ENCODE results near the gene NUMA1. TPM values are rescaled to one million over a fixed set of nuclear protein-coding genes. Genes with fewer than 3 reads are reported as not detected.

NUMA1 gene
- total RNA-seq, 4 donors from 2014 or later, result 163 to 272 (median 202) TPM

DNA sequence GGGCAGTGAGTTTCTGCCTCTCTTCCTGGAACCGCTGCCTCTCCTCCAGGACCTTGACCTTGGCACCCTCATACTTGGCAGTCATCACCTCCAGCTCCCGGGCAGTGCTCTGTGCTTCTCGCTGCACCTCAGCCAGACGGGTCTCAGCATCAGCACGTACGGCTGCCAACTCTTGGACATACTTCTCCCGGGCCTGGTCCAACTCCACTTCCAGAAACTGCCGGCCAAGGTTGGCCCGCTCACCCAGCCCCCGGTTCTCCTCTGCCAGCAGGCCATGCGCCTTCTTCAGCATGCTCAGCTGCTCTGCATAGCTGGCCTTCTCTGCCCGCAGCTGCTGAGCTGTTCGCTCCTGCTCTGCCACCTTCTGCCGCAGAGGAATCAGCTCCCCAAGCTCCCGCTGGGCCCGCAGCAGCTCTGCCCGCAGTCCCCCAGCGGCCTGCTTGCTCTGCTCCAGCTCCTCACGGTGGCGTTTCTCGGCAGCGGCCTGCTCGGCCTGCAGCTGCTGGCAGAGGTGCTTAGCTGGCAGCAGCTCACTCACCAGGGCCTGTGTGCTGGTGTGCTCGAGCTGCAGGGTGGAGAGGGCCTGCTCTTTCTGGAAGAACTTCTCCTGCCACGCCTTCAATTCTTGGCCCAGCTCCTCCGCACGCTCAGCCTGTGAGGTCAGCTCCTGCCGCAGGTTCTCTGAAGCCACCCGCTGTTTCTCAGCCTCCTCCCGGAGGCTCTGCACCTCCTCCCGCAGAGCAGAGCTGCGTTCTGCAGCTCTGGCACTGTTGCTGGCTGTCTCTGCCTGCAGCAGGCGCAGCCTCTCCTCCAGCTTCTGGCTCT lies 67.2 kb downstream of the NUMA1 start:
- Histone ChIP-seq H3K27me3 (no peaks in the 10 kb centered on the region), H3K36me3 (peaks cover 0 to 89% of the 10 kb centered on the region in 2 donors), H3K4me3 (no peak overlapping the region), H3K4me1 (peaks cover 43 to 44% of the 10 kb centered on the region in 2 donors), H3K27ac (peak overlapping the region; percentile 28 to 66 (median 50)), H3K9me3 (no peaks in the 10 kb centered on the region)
- DNase-seq (peak; percentile 70 to 90), ATAC-seq (peak; percentile 73 to 77)
- in situ Hi-C loops (cut with MboI; ENCODE audit: low sequenced_read_pairs in 4 of 4), result no loop called here
- TF ChIP-seq, protein P1, sequence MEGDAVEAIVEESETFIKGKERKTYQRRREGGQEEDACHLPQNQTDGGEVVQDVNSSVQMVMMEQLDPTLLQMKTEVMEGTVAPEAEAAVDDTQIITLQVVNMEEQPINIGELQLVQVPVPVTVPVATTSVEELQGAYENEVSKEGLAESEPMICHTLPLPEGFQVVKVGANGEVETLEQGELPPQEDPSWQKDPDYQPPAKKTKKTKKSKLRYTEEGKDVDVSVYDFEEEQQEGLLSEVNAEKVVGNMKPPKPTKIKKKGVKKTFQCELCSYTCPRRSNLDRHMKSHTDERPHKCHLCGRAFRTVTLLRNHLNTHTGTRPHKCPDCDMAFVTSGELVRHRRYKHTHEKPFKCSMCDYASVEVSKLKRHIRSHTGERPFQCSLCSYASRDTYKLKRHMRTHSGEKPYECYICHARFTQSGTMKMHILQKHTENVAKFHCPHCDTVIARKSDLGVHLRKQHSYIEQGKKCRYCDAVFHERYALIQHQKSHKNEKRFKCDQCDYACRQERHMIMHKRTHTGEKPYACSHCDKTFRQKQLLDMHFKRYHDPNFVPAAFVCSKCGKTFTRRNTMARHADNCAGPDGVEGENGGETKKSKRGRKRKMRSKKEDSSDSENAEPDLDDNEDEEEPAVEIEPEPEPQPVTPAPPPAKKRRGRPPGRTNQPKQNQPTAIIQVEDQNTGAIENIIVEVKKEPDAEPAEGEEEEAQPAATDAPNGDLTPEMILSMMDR (IDR thresholded peaks at IDR 0.05 in 4 of 5, conservative IDR thresholded peaks at IDR 0.05 in 1 of 5), result no peak
- TF ChIP-seq POLR2A (IDR thresholded peaks at IDR 0.05), result no peak
- intact Hi-C loops (cut with DNase I; ENCODE audit: low total_unique reads), result no loop called here

DNA sequence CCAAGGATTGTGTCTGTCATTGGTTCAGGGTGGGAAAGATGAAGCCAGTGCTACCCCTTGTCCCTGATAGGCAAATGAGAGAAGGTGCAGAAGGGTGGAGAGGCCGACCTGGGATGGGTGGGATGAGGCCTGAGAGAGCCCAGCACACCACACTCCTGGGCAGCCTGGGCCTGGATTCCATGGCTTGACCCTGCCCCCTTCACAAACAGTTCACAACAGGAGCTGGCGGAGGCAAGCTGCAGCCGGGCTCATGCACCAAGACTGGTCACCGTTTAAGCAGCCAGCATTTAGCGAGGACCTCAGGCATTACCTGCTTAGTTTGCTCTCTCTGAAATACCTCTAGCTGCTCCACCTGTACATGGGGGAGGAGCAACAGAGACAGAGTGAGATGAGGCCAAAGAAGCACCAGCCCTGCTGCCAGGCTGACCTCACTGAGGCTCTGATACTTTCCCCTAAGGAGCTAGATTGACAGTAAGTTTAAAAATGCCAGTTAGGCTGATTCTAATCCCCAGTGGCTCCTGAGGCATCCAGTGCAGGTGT lies 68.2 kb downstream of the NUMA1 start:
- no peak for DNase-seq
- H3K27me3 ChIP-seq, result no peaks in the 10 kb centered on the region
- TF ChIP-seq, protein P1 (IDR thresholded peaks at IDR 0.05 in 4 of 5, conservative IDR thresholded peaks at IDR 0.05 in 1 of 5), result no peak
- TF ChIP-seq POLR2A (IDR thresholded peaks at IDR 0.05), result no peak
- intact Hi-C loops (cut with DNase I; ENCODE audit: low total_unique reads) (no loop called here), in situ Hi-C loops (cut with MboI; ENCODE audit: low sequenced_read_pairs in 4 of 4) (no loop called here)
- H3K4me3 ChIP-seq, result no peak overlapping the region
- H3K36me3 ChIP-seq, result peaks cover 0 to 89% of the 10 kb centered on the region in 2 donors
- H3K27ac ChIP-seq, result peak overlapping the region in 3 of 4 donors; percentile 9 to 66 (median 38)
- H3K9me3 ChIP-seq, result no peaks in the 10 kb centered on the region
- no peak for ATAC-seq
- peaks cover 43 to 44% of the 10 kb centered on the region in 2 donors for H3K4me1 ChIP-seq

DNA sequence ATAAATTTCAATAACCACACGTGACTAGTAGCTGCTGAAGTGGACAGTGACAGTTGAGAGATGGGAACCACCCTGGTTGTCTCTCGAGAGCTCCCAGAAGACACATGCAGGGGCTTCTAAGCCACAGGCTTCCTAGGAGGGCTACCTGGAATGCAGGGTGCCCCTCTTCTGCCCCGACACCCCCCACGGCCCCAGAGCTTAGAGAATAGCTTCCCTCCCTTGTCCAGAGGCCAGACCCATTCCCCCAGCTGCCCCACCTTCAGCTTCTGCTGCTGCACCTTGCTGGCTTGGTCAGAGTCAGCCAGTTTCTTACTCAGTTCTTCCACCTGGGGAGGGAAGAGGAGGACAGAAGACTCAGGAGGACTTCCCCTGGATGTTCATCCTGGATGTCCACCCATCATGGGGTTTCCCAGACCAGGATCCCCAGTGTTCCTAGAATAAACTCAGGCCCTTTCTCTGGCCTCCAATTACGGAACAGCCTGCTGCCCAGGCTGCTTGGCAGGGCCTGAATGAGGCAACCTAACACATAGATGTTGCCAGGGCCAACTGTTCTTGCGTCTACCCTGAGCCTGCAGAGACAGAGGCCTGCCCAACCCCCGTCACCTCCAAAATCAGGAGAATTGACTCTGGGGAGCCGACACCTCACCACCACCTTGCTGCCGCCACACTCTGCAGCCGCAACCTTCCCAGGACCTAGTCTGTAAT lies 69.7 kb downstream of the NUMA1 start:
- Histone ChIP-seq H3K4me1 (peaks cover 43 to 44% of the 10 kb centered on the region in 2 donors), H3K27ac (peak overlapping the region in 1 of 4 donors; percentile 33), H3K36me3 (peaks cover 9 to 89% of the 10 kb centered on the region in 2 donors), H3K9me3 (no peaks in the 10 kb centered on the region), H3K27me3 (no peaks in the 10 kb centered on the region), H3K4me3 (no peak overlapping the region)
- DNase-seq (peak in 1 of 2 donors; percentile 59), ATAC-seq (peak in 1 of 2 donors; percentile 44)
- in situ Hi-C loops (cut with MboI; ENCODE audit: low sequenced_read_pairs in 4 of 4), result no loop called here
- intact Hi-C loops (cut with DNase I; ENCODE audit: low total_unique reads), result no loop called here
- TF ChIP-seq POLR2A (IDR thresholded peaks at IDR 0.05), result no peak
- TF ChIP-seq, protein P1 (IDR thresholded peaks at IDR 0.05 in 4 of 5, conservative IDR thresholded peaks at IDR 0.05 in 1 of 5), result no peak

DNA sequence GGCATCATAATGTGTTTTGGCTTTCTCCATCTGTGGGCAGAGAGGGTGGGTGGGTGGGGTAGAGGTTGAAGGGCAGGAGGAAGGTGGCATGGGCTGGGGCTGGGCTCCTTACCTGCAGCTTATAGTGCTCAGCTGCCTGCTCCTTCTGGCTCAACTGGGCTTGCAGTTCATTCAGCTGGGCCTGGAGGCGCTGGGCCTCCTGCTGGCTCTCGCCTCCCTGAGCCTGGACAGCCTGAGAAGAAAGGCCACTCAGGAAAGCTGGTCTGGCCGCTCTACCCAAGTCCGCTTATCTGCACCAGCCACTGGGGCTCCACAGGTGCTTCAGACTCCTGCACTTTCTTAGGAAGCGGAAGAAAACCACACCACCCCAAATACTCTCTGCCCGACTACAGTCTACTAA lies 71.2 kb downstream of the NUMA1 start:
- intact Hi-C loops (cut with DNase I; ENCODE audit: low total_unique reads), result no loop called here
- Histone ChIP-seq H3K36me3 (peaks cover 11 to 89% of the 10 kb centered on the region in 2 donors), H3K27ac (no peak overlapping the region), H3K4me1 (peaks cover 36 to 44% of the 10 kb centered on the region in 2 donors), H3K4me3 (no peak overlapping the region), H3K9me3 (no peaks in the 10 kb centered on the region), H3K27me3 (no peaks in the 10 kb centered on the region)
- no peak for TF ChIP-seq POLR2A (IDR thresholded peaks at IDR 0.05)
- TF ChIP-seq, protein P1 (IDR thresholded peaks at IDR 0.05 in 4 of 5, conservative IDR thresholded peaks at IDR 0.05 in 1 of 5), result no peak
- ATAC-seq (no peak), DNase-seq (no peak)
- in situ Hi-C loops (cut with MboI; ENCODE audit: low sequenced_read_pairs in 4 of 4), result no loop called here

Measured in gastrocnemius medialis (tissue), 4 donors.